Heart left ventricle (tissue), 13 donors: ENCODE results near the gene BAZ2B.

Experiments used
- POLR2A ChIP-seq, 2 donors: fragments of 450-650 bp; IDR thresholded peaks; one replicate each; pipeline ENCODE4 v1.6.1; 2017; ENCODE audit warnings: antibody characterized with exemption in 2 of 2, mild to moderate bottlenecking in 2 of 2, moderate library complexity in 2 of 2
- TF ChIP-seq, protein P1 (sequence below), 12 donors: fragments of 200-600 bp; sonication (generic) in 4 of 12; IDR thresholded peaks; one replicate each; pipeline versions ENCODE4 v1.5.0 to v1.8.0; 2018 to 2022; ENCODE audit warnings: antibody characterized with exemption in 12 of 12, mild to moderate bottlenecking in 5 of 12
- donor health status: ischemic (EF 13 %, LVEDD 7.1; RV severe dilation, severe dysfunction).
- donor health status: DM: no; HTN: yes; CAD: no.
- donor health status: DM: no; HTN: no; CAD: no.
- donor health status: ischemic (EF 25% LVEDD 6.9; RV normal size, moderate dysfunction).
- donor health status: ischemic (EF 25% LVEDD 5.7; RV mildly dilated, moderate dysfunction).
- donor health status: ischemic (EF 35%, LVEDD 5.7; RV mildly dilated, moderate dysfunction).
- donor health status: nonischemic (EF 11% LVEDD 7.7; RV severe dilation, severe dysfunction).
- donor health status: DM: yes; HTN: yes; CAD: no.
- donor health status: PGD.
- donor health status: ischemic (EF 29% LVEDD 5.4; RV normal size, mild dysfunction).
- donor health status: nonischemic (EF 23%, LVEDD 6.1; RV moderate dilation, normal function).

DNA sequence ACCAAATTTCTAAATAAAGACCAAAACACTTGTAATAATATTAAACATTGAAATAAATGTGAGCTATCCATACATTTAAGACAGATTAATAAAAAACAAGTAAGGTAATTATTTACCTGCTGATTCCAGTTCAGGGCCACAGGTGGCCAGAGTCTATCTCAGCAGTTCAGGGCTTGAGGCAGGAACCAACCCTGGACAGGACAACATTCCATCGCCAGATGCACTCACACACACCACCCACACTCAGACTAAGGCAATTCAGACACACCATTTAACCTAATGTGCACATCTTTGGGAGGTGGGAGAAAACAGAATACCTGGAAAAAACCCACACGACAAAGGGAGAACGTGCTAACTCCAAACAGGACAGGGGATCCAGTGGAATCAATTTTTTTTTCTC lies 315.8 kb downstream of the BAZ2B start:
- TF ChIP-seq, protein P1, sequence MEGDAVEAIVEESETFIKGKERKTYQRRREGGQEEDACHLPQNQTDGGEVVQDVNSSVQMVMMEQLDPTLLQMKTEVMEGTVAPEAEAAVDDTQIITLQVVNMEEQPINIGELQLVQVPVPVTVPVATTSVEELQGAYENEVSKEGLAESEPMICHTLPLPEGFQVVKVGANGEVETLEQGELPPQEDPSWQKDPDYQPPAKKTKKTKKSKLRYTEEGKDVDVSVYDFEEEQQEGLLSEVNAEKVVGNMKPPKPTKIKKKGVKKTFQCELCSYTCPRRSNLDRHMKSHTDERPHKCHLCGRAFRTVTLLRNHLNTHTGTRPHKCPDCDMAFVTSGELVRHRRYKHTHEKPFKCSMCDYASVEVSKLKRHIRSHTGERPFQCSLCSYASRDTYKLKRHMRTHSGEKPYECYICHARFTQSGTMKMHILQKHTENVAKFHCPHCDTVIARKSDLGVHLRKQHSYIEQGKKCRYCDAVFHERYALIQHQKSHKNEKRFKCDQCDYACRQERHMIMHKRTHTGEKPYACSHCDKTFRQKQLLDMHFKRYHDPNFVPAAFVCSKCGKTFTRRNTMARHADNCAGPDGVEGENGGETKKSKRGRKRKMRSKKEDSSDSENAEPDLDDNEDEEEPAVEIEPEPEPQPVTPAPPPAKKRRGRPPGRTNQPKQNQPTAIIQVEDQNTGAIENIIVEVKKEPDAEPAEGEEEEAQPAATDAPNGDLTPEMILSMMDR (IDR thresholded peaks at IDR 0.05), result no peak
- no peak for TF ChIP-seq POLR2A (IDR thresholded peaks at IDR 0.05)
